ENCODE results near the gene SLC39A1. TPM values are rescaled to one million over a fixed set of nuclear protein-coding genes. Genes with fewer than 3 reads are reported as not detected.

Gene SLC39A1
- total and polyA plus RNA-seq, 2 of the 8 experiments (the other 6 are each of a cell fraction or from before 2014, with no cell fraction given), result 238 to 337 TPM

GRCh38 chr1:153946622-153947241 is 16.6 kb downstream of the SLC39A1 start, which contains the start of gene DENND4B (continued):
- no peak for TF ChIP-seq FOSL1 (IDR thresholded peaks at IDR 0.05; ENCODE audit: insufficient read depth, low read depth, low read length)
- peak in 1 of 2 experiments; percentile 50; a peak in 1 of 3 replicates for TF ChIP-seq EP300 (IDR thresholded peaks at IDR 0.05; ENCODE audit: borderline replicate concordance in 1 of 2, low read depth in 2 of 2, low read length in 2 of 2)
- TF ChIP-seq ATF3 (IDR thresholded peaks at IDR 0.05; ENCODE audit: insufficient read depth, low read depth, low read length), result no peak
- TF ChIP-seq CEBPB (IDR thresholded peaks at IDR 0.05; ENCODE audit: low read depth, low read length), result no peak
- TF ChIP-seq EZH2 (IDR thresholded peaks at IDR 0.05; ENCODE audit: low read depth, low read length, severe bottlenecking), result no peak
- TF ChIP-seq POLR2A (IDR thresholded peaks at IDR 0.05; ENCODE audit: control extremely low read depth in 1 of 2, low read depth in 2 of 2, low read length in 2 of 2), result no peak
- TF ChIP-seq TBP (IDR thresholded peaks at IDR 0.05; ENCODE audit: low read depth, low read length), result 0 out of 2 replicates have a peak, but pooled peaks have one; percentile 32
- no peak for TF ChIP-seq YY1 (IDR thresholded peaks at IDR 0.05; ENCODE audit: low read depth, low read length)
- TF ChIP-seq TCF12 (IDR thresholded peaks at IDR 0.05; ENCODE audit: low read depth, low read length), result 0 out of 2 replicates have a peak, but pooled peaks have one; percentile 56
- TF ChIP-seq CTCF (IDR thresholded peaks at IDR 0.05; ENCODE audit: control extremely low read depth in 1 of 3, insufficient read depth in 1 of 3, low read depth in 1 of 3, low read length in 3 of 3), result peak; percentile 90 to 94 (median 91)
- TF ChIP-seq SUZ12 (IDR thresholded peaks at IDR 0.05; ENCODE audit: low read length), result no peak
- no peak; the same call in 1 of the 2 replicates for TF ChIP-seq POLR2AphosphoS5 (IDR thresholded peaks at IDR 0.05; ENCODE audit: low read depth, low read length)
- peak; percentile 54 for TF ChIP-seq TAF7 (optimal IDR thresholded peaks at IDR 0.05; ENCODE audit: borderline replicate concordance, low read depth, low read length)
- no peak for TF ChIP-seq PHF8 (conservative IDR thresholded peaks at IDR 0.05; ENCODE audit: low read depth, low read length)
- no peak for TF ChIP-seq GTF2F1 (IDR thresholded peaks at IDR 0.05; ENCODE audit: borderline replicate concordance, low read depth, low read length)
- peak; percentile 40; the same call in 1 of the 2 replicates for TF ChIP-seq GABPA (IDR thresholded peaks at IDR 0.05; ENCODE audit: borderline replicate concordance, insufficient read depth, low read length)
- TF ChIP-seq CHD2 (IDR thresholded peaks at IDR 0.05; ENCODE audit: low read length), result peak; percentile 54; the same call in 1 of the 2 replicates
